Measurements from ENCODE around the gene TMC7.

TMC7 gene

DNA sequence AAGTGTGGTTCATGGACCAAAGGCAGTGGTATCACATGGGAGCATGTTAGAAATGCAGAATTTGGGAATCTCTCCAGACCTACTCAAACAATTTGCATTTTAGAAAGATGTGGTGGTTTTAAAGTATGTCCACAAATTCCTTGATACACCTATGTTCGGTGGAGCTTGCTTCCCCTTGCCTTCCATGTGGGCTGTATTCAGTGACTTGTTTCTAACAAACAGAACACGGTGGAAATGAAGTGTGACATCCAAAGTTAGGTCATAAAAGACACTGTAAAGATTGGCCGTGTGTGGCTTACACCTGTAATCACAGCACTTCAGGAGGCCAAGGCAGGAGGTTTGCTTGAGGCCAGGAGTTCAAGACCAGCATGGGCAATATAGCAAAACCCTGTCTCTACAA is 100.4 kb downstream of the TMC7 start:
- H3K9me2 ChIP-seq (replicated peaks; ENCODE audit: low read depth, low read length): no peaks in the 10 kb centered on the region
- no peaks in the 10 kb centered on the region for H3K9me3 ChIP-seq (ENCODE audit: insufficient read depth, low read depth, low read length)
- no peaks in the 10 kb centered on the region for H3K27me3 ChIP-seq (ENCODE audit: insufficient read depth, low read length, poor library complexity, severe bottlenecking)
- no peaks in the 10 kb centered on the region for H3K4me1 ChIP-seq (ENCODE audit: insufficient read depth, low read length, poor library complexity, severe bottlenecking)
- H3K79me2 ChIP-seq (ENCODE audit: insufficient read depth, low read length): no peaks in the 10 kb centered on the region
- no peak overlapping the region for H2AFZ ChIP-seq (ENCODE audit: low read length)
- no peaks in the 10 kb centered on the region for H4K20me1 ChIP-seq (ENCODE audit: insufficient read depth, low read length, poor library complexity, severe bottlenecking)
- H3K4me2 ChIP-seq (ENCODE audit: low read depth, low read length, poor library complexity, severe bottlenecking): no peak overlapping the region
- no peak overlapping the region for H3K4me3 ChIP-seq (ENCODE audit: low read length, poor library complexity, severe bottlenecking)
- no peak for TF ChIP-seq EZH2phosphoT487 (IDR thresholded peaks at IDR 0.05; ENCODE audit: borderline replicate concordance)
- TF ChIP-seq, protein P1, sequence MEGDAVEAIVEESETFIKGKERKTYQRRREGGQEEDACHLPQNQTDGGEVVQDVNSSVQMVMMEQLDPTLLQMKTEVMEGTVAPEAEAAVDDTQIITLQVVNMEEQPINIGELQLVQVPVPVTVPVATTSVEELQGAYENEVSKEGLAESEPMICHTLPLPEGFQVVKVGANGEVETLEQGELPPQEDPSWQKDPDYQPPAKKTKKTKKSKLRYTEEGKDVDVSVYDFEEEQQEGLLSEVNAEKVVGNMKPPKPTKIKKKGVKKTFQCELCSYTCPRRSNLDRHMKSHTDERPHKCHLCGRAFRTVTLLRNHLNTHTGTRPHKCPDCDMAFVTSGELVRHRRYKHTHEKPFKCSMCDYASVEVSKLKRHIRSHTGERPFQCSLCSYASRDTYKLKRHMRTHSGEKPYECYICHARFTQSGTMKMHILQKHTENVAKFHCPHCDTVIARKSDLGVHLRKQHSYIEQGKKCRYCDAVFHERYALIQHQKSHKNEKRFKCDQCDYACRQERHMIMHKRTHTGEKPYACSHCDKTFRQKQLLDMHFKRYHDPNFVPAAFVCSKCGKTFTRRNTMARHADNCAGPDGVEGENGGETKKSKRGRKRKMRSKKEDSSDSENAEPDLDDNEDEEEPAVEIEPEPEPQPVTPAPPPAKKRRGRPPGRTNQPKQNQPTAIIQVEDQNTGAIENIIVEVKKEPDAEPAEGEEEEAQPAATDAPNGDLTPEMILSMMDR (conservative IDR thresholded peaks at IDR 0.05; ENCODE audit: low read length): no peak
- no peaks in the 10 kb centered on the region for H3F3A ChIP-seq (ENCODE audit: low read depth)
- 0 out of 2 replicates have a peak, but pooled peaks cover 4% of the 10 kb centered on the region for H3K36me3 ChIP-seq (ENCODE audit: insufficient read depth, low read length)
- no peak overlapping the region for H3K9ac ChIP-seq (ENCODE audit: low read depth, low read length, poor library complexity, severe bottlenecking)

DNA sequence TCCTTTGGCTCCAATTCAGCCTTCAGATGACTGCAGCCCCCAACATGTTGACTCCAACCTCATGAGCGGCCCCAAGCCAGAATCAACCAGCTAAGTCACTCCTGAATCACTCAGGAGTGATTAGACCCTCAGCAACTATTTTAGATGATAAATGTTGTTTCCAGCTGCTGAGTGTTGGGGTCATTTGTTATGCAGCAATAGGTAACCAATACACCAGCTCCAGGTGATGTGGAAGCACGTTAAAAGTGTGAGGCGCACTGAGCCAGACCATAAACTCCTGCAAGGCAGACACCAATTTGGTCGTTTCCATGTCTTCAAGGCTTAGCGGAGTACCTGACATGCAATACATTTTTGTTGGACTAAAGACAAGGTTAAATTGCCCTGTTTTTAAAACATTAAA is 101.1 kb downstream of the TMC7 start:
- Histone ChIP-seq H3K9me2 (replicated peaks; ENCODE audit: low read depth, low read length) (no peaks in the 10 kb centered on the region), H3K27me3 (ENCODE audit: insufficient read depth, low read length, poor library complexity, severe bottlenecking) (no peaks in the 10 kb centered on the region), H3K9me3 (ENCODE audit: insufficient read depth, low read depth, low read length) (no peaks in the 10 kb centered on the region), H3K4me3 (ENCODE audit: low read length, poor library complexity, severe bottlenecking) (no peak overlapping the region), H3F3A (ENCODE audit: low read depth) (no peaks in the 10 kb centered on the region), H3K9ac (ENCODE audit: low read depth, low read length, poor library complexity, severe bottlenecking) (no peak overlapping the region), H3K4me1 (ENCODE audit: insufficient read depth, low read length, poor library complexity, severe bottlenecking) (no peaks in the 10 kb centered on the region), H2AFZ (ENCODE audit: low read length) (no peak overlapping the region), H3K36me3 (ENCODE audit: insufficient read depth, low read length) (no peaks in the 10 kb centered on the region), H4K20me1 (ENCODE audit: insufficient read depth, low read length, poor library complexity, severe bottlenecking) (no peaks in the 10 kb centered on the region), H3K4me2 (ENCODE audit: low read depth, low read length, poor library complexity, severe bottlenecking) (no peak overlapping the region), H3K79me2 (ENCODE audit: insufficient read depth, low read length) (no peaks in the 10 kb centered on the region)
- TF ChIP-seq EZH2phosphoT487 (IDR thresholded peaks at IDR 0.05; ENCODE audit: borderline replicate concordance): no peak
- TF ChIP-seq, protein P1 (conservative IDR thresholded peaks at IDR 0.05; ENCODE audit: low read length): no peak

DNA sequence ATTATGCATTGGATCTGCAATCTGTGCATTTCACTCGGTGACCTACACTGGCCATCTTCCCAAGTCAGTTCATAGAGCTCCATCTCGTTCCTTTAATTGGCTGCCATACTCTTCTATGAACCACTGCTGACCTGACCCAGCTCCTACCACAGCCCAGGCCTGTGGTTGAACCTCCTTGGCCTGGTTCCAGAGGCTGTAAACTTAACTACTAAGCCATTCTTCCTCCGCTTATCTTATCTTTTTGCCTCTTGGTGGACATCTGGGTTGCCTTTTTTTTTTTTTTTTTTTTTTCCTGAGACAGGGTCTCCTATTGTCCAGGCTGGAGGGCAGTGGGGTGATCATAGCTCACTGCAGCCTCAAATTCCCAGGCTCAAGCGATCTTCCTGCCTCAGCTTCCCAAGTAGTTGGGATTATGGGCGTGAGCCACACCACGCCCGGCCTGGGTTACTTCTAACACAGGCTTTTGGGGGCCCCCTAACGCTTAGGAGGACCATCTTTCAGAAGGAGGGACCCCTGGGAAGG is 102.0 kb downstream of the TMC7 start:
- Histone ChIP-seq H3K4me2 (ENCODE audit: low read depth, low read length, poor library complexity, severe bottlenecking) (peak overlapping the region; percentile 43), H3F3A (ENCODE audit: low read depth) (no peaks in the 10 kb centered on the region), H3K27me3 (ENCODE audit: insufficient read depth, low read length, poor library complexity, severe bottlenecking) (no peaks in the 10 kb centered on the region), H3K9me2 (replicated peaks; ENCODE audit: low read depth, low read length) (no peaks in the 10 kb centered on the region), H3K9me3 (ENCODE audit: insufficient read depth, low read depth, low read length) (no peaks in the 10 kb centered on the region), H3K4me3 (ENCODE audit: low read length, poor library complexity, severe bottlenecking) (no peak overlapping the region), H3K36me3 (ENCODE audit: insufficient read depth, low read length) (no peaks in the 10 kb centered on the region), H2AFZ (ENCODE audit: low read length) (no peak overlapping the region), H3K79me2 (ENCODE audit: insufficient read depth, low read length) (no peaks in the 10 kb centered on the region), H4K20me1 (ENCODE audit: insufficient read depth, low read length, poor library complexity, severe bottlenecking) (no peaks in the 10 kb centered on the region), H3K4me1 (ENCODE audit: insufficient read depth, low read length, poor library complexity, severe bottlenecking) (no peaks in the 10 kb centered on the region), H3K9ac (ENCODE audit: low read depth, low read length, poor library complexity, severe bottlenecking) (no peak overlapping the region)
- TF ChIP-seq, protein P1 (conservative IDR thresholded peaks at IDR 0.05; ENCODE audit: low read length): no peak
- TF ChIP-seq EZH2phosphoT487 (IDR thresholded peaks at IDR 0.05; ENCODE audit: borderline replicate concordance): no peak

All from Loucy (cell line).